ENCODE results near the gene NECTIN4. TPM values are rescaled to one million over a fixed set of nuclear protein-coding genes. Genes with fewer than 3 reads are reported as not detected.
"Not testable (repeated sequence)": the region's sequence is repeated elsewhere in the genome, so short reads cannot be mapped to it uniquely, and the experiment has no call there.

Gene NECTIN4
- total RNA-seq, 1 donor from 2014 or later, result 0.76 TPM

DNA sequence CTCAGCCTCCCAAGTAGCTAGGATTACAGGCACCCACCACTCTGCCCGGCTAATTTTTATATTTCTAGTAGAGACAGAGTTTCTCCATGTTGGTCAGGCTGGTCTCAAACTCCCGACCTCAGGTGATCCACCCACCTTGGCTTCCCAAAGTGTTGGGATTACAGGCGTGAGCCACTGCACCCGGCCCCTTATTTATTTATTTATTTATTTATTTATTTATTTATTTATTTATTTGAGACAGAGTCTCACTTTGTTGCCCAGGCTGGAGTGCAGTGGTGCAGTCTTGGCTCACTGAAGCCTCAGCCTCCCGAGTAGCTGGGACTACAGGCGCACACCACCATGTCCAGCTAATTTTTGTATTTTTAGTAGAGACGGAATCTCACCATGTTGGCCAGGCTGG, 23.7 kb downstream of the NECTIN4 start:
- not testable (repeated sequence) for DNase-seq (ENCODE audit: extremely low read depth, low read depth, low spot score)

DNA sequence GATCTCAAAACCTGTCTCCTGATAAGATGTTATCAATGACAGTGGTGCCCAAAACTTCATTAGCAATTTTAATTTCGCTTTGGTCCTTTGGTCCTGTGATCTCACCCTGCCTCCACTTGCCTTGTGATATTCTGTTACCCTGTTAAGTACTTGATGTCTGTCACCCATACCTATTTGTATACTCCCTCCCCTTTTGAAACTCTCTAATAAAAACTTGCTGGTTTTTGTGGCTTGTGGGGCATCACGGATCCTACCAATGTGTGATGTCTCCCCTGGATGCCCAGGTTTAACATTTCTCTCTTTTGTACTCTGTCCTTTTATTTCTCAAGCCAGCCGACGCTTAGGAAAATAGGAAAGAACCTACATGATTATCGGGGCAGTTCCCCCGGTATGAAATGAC, 25.4 kb downstream of the NECTIN4 start:
- not testable (repeated sequence) for DNase-seq (ENCODE audit: extremely low read depth, low read depth, low spot score)

DNA sequence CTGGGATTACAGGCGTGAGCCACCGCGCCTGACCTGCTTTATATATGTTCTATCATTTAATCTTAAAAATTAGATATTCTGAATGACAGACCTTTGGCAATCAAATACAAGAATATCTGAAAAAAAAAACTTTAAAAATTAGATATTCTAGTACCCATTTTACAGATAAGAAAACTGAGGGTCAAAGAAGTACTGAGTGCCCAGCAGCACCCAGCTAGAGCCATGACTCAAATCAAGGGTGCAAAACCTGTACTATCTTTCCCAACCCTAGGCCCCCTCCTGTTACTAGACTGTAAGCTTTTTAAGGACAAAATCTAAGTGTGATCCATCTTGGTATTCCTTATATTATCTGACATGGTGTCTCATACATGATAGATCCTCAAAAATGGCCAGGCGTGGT, 27.9 kb downstream of the NECTIN4 start:
- no peak for DNase-seq (ENCODE audit: extremely low read depth, low read depth, low spot score)

DNA sequence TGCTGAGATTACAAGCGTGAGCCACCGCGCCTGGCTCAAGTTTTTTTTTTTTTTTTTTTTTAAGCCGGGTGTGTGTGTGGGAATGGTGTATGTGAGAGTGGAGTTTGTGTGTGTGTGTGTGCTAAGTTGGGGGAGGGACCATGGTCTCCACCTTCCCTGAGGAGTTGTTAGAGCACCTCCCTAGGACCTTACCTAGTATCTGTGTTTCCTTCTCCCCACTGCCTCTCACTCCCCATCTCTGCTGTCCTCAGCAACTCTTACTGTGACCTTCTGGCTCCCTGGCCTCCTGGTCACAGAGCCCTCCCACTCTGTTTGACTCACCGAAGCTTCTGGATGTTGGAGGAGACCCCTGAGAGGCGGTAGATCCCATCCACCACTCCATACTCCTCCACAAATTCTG, 30.1 kb downstream of the NECTIN4 start:
- DNase-seq (ENCODE audit: extremely low read depth, low read depth, low spot score), result no peak

DNA sequence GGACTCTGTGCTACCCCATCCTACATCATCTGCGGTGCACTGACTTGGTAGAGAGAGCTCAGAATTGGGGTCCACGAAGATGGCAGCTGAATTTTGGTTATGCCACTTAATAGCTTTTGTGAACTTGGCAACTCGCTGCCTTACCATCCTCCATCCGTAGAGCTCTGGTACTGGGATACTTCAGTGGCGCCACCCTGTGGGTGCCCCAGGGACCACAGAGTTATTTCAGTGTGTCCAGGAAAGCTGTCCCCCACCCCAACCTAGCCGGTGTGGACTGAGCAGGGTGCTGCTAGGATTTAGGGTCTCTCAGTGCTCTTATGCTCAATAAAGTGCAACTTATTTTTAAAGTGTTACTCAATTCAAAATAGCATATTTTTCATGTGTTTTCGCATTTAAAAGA, 34.6 kb downstream of the NECTIN4 start:
- DNase-seq (ENCODE audit: extremely low read depth, low read depth, low spot score), result no peak

DNA sequence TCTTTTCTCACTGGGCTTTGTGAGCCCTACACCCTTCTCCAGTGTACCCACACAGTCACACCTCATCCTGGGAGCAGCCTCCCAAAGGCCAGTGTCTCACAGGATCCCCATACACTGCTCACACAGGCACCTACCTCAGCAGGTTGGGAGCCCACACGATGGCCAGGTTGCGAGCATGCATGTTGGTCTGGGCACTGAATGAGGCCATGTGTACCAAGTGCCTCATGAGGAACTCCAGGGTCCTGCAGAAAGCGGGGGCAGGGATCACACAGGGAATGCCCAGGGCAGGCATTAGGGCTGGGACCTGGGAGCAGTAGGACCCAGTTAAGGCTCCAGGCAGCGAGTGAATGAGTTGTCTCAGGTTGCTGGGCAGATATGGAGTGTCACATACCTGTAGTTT, 35.1 kb downstream of the NECTIN4 start:
- no peak for DNase-seq (ENCODE audit: extremely low read depth, low read depth, low spot score)

DNA sequence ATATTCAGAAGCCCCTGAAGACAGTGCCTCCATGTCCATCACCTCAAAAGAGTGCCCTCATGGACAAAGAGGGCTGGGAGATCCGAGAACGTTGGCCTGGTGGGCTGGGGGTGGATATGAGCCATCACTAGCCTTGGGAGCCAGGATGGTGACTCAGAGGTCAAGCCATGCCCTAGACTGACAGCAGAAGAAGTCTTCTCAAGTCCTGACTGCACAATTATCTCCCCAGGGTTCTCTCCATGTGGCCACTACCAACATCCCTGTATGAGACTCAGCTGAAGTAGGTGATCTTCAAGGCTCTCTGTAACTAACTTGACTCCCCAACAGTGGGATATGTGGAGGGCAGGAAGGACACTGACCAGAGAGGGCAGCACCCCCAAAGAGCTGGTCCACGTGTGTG, 36.5 kb downstream of the NECTIN4 start:
- DNase-seq (ENCODE audit: extremely low read depth, low read depth, low spot score), result no peak

DNA sequence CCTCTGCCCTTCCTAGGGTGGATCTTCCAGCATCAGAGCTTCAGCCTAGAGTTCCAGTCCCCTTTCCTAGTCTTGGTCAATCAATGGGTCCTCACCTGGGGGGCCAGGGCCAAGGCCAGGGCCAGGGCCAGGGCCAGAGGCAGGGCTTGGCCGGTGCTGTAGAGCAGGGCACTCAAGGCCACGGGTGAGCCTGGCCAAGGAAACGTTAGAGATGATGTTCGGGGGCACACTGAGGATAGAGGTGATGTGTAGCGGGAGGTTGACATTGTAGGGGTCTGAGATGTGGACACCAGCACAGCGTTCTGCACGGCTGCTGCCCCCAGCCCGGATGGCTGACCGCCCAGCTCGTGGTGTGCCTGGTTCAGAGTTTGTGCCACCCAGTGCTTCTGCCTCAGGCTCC, 38.1 kb downstream of the NECTIN4 start:
- no peak for DNase-seq (ENCODE audit: extremely low read depth, low read depth, low spot score)

DNA sequence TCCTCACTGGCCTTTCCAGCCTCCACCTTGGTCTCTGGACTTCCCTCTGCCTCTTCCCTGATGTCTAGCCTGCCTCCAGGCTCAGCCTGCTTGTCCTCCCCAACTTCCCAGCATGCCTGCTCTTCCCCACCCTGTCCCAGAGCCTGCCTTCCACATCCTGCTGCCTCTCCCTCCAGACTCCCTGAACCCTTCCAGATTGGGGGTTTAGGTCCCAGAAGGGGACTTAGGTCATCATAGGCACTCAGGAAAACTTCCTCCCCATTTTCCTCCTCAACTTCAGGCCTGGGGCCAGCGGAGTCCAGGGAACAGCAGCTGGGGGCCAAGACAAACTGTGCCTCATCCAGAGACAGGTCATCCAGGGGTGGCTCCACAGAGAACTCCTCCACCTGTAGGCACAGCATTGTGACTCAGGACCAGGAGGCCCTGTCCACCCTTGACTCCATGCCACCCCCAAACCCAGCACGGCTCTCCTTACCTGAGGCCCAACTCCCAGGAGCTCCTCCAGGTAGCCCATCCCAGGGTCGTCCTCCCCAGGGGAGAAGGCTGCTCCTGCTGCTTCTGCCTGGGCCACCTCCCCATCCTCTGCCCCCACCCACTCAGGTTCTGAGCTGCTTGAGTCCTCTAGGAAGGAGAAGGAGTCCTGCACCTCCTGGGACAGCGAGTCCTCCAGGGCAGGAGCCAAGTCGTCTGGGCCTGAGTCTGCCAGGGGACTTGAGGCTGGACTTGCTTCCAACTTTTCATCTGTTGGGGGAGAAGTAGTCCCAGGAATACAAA, 40.2 kb downstream of the NECTIN4 start:
- DNase-seq (ENCODE audit: extremely low read depth, low read depth, low spot score), result no peak

DNA sequence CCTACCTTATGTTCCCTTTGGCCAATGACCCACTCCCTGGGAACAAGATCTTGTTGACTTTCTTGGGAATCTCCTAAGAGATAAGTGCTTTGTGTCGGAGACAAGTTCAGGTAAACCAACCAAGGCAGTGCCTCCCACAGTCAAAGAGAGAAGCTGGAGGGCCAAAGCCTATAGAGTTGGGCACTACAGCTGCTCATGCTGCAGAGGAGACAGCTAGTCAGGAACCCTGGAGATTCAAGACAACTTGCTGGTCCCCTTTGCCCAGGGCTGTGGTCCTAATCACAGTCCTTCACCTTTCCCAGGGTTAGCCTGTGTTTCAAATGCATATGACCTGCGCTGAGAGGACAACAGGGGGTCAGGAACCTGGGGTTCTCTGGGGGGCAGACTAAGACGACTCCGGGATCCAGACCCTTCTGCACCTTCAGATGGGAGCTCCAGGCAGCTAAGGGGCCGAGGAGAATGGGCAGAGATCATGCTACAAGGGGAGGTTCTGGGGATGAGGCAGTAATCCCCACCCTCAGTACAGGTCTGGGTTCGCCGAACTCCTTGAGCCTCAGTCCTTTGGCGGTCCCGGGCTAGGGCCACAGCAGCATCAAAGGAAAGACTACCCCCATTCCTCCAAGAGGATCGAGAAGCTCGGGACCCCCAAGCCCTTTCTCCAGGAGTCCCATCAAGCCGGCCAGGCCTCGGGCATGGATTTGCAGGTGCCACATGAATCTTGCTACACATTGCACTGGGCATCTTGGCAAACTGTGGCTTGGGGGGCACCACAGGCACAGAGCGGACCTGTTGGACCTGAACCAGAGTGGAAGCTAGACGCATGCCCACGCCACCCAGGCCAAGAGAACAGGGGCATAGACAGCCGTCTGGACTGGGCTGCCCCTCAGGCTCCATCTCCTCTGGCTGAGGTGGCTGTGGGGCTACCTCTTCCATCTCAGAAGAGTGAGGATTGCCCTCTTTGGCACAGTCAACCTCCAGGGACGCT, 41.6 kb downstream of the NECTIN4 start:
- DNase-seq (ENCODE audit: extremely low read depth, low read depth, low spot score), result no peak

DNA sequence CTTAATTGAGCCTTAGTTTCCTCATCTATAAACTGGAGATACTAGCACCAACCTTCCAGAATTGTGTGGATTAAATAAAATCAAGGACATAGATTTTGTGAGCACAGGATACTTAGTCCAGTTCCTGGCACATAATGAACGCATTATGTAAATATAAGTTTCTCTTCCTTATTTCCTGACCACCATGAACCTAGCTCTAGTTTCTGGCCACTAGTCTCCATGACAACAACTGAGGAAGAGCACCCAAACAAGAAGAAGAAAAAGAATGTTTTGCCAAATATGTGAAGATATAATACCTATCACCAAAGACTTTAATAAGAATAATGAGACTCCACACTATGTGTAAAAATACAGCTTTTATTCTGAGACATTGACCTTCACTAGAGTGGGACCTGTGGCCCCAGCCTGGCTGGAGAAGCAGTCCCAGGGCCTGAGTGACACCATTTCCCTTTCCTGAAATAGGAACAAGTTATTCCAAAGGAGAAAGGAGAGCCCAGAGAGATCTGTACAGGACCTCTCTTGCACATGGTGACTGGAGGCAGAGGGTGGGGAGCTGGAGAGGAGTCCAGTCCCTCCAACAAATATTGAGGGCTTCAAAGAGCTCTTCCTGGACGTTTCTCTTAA, 42.6 kb downstream of the NECTIN4 start:
- no peak for DNase-seq (ENCODE audit: extremely low read depth, low read depth, low spot score)

DNA sequence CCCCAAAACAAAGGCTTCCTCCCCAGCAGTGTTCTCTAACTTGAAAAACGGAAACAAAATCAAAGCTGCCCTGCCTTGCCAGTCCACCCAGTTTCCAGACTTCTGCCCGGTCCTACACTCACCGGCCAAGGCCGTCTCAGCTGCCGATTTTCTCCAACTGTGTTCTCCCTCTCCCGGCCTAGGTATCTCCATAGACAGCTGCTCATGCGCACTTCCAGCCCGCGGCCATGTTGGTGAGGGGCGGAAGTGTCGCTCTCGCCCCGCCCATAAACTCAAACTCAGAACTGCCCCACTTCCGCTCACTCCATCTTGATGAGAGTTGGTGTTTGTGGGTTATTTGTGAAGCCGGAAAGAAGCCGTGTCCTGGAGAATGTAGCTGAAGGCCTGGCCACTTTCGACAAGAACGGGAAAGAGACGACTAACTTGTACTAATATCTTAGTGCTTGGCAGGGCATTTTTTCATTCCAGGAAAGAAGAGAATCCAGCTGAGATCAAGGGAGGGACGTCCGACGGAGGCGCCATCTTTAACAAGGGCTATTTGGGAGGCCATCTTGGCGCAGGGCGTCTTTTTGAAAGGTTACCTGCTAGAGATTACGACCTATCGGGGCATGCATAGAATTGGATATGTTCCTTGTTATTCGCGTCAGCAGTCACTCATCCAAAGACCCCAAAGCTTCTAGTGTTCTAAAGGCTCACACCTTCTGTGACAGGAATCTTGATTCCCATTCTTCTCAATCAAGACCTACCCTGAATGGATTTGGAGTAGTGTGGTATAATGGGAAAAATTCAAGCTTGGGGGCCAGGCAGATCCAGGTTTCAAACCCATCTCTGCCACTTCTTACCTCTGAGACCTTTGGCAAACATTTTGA, 43.4 kb downstream of the NECTIN4 start, which contains the start of gene USF1:
Gene USF1, minus strand, starts transcription at position 242 of the 869 bp plus-strand sequence. CDS start 2,702 bp downstream, outside the sequence.
- peak; percentile 92 for DNase-seq (ENCODE audit: extremely low read depth, low read depth, low spot score)

DNA sequence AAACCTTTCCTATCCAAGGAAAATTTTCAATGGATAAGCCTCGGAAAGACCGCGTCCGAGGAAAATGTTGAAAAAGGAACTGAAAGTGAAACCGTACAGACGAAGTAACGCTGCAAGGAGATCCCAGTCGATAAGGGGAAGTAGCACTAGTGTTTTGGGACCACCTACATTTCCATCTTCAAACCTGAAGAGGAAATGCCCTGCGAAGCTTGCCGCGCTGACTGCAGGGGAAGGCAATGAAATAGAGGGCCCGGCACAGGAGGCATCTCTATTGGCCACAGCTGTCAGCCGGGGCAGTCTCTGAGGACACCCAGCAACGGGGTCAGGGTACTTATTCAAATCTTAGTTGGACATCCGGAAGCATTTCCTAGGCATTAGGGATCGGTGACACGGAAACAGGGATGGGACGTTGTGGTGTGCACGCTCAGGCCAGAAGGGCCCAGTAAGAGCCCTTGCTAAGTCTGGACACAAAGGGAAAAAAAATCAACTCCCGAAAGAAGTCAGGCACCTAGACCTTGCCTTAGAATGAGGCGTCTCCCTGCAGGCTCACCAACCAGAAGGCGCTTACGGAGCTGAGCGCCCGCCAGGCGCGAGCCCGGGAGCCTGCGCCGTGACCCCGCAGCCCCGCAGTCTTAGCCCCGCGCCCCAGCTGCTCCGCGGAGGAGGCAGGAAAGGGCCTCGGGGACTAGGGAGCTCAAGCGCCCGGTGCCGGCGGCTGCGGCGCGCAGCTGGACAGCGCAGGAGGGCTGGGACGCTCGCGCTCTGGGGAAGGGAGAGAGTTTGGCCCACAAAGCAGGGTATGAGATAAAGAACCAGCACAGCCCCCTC, 44.2 kb downstream of the NECTIN4 start:
- DNase-seq (ENCODE audit: extremely low read depth, low read depth, low spot score), result no peak

DNA sequence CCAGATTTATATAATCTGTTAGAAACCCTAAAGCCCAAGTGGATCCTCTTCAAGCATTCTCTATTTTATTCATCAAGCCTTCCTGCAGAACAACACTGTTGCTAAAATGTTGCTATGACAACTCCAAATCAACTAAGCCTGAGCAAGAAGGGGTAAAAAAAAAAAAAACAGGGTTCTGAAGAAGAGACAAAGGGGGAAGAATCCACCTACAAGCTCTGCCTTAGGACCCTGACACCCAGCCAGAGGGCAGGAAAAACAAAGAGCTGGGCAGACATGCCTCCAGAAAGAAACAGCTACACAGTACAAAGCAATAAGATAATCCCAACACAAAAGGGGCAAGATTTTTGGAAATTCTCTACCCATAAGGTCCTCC, 44.8 kb downstream of the NECTIN4 start:
- no peak for DNase-seq (ENCODE audit: extremely low read depth, low read depth, low spot score)

DNA sequence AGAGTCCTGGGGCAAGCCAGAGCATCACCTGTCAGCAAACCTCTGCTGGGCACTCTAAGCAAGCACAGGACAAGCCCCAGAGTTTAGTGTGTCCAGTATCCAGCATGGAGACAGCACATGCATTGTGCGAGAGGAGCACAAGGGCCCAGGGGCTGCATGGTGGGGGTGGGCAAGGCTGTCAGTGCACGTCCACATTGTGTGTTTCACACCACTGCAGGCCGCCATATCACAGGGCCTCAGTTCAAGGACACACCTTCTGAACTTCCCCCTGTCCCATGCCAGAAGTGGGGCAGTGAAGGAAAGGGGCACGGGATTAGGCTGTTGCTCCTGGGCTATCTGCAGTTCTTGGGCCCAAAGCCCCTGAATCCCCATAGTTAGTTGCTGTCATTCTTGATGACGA, 49.8 kb downstream of the NECTIN4 start:
- DNase-seq (ENCODE audit: extremely low read depth, low read depth, low spot score), result no peak

DNA sequence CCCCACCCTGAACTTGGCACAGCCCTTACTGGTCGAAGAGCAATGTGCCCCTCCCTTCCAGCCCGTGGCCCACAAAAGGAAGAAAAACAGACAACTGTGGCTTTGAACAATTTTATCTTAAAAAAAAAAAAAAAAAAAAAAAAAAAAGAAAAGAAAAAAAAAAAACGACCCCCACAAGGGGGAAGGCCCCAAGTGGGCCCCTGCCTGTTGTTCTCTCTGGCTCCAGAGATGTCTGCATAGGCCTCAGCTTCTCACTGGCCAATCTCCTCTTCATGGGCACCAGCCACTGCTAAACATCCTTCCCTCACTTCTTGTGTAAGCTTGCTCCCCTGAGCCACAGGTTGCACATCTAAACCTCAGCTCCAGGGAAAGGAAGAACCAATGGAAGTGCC, 50.2 kb downstream of the NECTIN4 start:
- DNase-seq (ENCODE audit: extremely low read depth, low read depth, low spot score), result no peak

DNA sequence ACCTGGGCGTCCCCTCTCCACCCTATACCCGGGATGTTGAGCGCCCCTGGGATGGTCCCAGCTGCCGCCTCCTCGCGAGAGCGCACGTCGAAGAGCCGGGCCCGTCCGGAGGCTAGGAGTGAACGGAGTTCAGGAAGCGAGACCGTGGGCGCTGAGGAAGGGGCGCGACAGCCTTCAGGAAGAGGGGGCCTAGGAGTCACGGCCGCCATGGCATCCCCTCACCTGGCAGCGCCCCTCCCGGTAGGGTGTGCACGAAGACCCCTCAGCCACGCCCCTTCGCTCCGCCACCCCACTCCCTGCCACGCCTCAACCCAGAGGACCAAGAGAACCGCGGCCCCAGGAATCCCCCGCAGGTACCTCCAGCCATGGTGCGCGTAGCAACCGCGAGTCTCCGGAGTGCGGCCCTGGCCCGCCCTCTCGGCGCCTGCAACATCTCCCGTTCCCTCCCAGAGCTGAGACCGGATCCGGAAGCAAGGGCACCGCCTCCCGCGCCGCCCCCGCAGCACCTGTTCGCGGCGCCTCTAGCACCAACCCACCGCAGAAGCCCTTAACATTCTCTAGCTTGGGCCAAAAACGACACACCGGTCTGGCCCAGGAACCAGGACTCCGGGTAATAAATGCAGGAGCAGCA, 50.7 kb downstream of the NECTIN4 start, which contains the start of gene TSTD1:
Gene TSTD1, minus strand, starts transcription at position 442 of the 631 bp plus-strand sequence. Its CDS starts 75 bp downstream, at position 367.
- DNase-seq (ENCODE audit: extremely low read depth, low read depth, low spot score), result no peak

DNA sequence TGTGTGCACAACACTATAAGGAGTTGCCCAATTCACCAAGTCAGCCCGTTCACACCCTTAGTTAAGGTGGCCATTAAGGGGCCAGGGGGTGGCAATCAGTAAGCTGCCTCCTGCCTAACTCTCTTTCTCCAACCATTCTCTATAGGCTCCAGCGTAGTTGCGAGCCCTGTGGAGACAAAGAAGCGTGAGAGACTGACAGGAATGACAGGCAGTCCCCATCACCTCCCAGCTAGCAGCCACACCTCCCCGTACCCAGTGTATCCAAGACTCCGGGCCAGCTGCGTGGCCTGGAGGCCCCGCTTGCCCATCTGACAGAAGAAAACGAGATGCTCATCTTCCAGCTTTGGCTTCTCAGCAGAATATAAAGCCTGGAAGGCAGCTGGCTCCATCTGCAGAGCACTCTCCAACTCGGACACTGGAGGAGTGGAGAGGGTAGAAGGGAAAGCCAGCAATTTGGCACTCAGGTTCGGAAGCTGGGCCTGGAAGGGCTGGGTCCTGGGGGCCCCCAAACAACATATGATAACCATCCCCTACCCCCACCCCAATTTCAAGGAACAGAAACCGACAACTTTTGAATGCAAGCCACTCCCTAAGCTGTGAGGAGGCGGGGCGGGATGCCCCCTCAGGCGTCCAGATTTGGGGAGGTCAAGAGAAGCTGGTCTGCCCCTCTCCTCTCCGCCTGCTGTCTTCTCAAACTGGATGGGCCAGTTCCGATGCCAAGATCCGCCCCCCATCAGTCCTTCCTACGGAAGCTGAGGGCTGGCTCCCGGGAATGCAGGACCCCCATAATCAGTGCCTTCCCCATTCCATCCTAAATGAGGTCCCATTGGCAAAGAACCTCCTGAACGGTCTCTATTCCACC, 51.5 kb downstream of the NECTIN4 start:
- DNase-seq (ENCODE audit: extremely low read depth, low read depth, low spot score), result no peak

Data from glomerular endothelial cell (primary cell).